Esophagus squamous epithelium (tissue), 4 donors: ENCODE measurements around the gene WNK2.

Source experiments
- CTCF ChIP-seq, 6 experiments: fragments of 450-650 bp in 4 of 6; fragments of 200-600 bp in 2 of 6; sonication (generic) in 2 of 6; IDR thresholded peaks; one replicate each; pipeline ENCODE4 v1.5.1; 2016 to 2019; ENCODE audit warnings: antibody characterized with exemption in 6 of 6, mild to moderate bottlenecking in 4 of 6, moderate library complexity in 4 of 6
- POLR2A ChIP-seq, 4 donors: fragments of 450-650 bp; IDR thresholded peaks; one replicate each; pipeline ENCODE4 v1.6.1; 2017; ENCODE audit warnings: antibody characterized with exemption in 4 of 4, mild to moderate bottlenecking in 4 of 4, moderate library complexity in 3 of 4

DNA sequence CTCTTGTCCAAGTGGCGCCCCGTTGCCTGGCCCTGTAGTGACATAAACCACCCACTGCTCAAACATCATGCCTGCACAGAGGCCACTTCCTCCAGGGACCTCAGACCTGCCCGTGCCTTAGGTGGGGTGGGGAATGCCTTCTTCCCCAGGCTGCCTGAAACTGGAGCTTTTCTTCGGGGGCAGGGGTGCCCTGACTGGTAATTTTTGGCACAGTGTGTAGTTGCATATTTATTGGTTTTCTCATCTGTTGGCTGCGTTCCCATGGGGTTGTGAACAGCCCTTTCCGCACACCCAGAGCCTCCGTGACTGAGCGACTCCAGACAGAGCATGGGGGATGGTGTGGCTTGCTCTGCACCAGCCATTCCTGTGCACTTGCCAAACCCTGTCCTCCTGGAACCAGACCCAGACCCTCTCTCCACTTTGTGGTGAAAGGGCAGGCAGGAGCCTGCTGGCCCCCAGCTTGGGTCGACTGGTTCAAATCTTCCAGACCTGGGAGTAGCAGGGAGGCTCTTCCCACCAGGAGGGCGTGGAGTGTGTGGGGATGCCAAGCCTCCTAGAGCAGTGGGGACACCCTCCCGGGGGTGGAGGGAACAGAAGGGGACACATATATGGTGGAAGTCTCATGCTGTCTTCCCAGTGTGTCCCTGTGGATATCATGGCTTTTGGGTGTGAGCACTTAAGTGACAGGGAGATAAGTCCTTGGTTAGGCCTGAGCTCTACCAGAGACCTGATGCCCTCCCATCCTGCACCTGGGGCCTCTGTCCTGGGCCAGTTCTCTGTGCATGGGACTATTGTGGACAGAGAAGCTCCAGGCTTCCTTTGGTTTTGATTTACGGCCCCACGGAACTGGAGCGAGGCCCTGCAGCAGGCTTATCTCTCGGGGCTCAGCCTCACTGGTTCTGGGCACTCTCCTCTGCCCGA, 39.6 kb downstream of the WNK2 start:
- TF ChIP-seq CTCF (IDR thresholded peaks at IDR 0.05) (no peak), POLR2A (IDR thresholded peaks at IDR 0.05) (no peak)
